Panc1 (cell line): ENCODE data around the gene ADM2.

ENCODE experiments used
- CTCF ChIP-seq: fragments of 450-650 bp; IDR thresholded peaks from 2 replicates; pipeline ENCODE4 v1.5.1; 2017; ENCODE audit warnings: mild to moderate bottlenecking
- POLR2AphosphoS5 ChIP-seq: IDR thresholded peaks from 2 replicates; pipeline ENCODE4 v1.6.1; 2012; ENCODE audit warnings: mild to moderate bottlenecking, low read depth, low read length, moderate library complexity

GRCh38 chr22:50471962-50472361 lies 9.4 kb upstream of the ADM2 start:
- no peak for TF ChIP-seq POLR2AphosphoS5
- TF ChIP-seq CTCF, result no peak
